B cell (primary cell): ENCODE results near the gene NELL1. TPM values are rescaled to one million over a fixed set of nuclear protein-coding genes. Genes with fewer than 3 reads are reported as not detected.

Experiments used
- ATAC-seq: fragments of 200-7000 bp; cut with Tn5 transposase; one replicate; pipeline ENCODE4 v1.10.0; 2021; ENCODE audit warnings: low read depth, mild to moderate bottlenecking, moderate number of reproducible peaks, moderate library complexity
- CTCF ChIA-PET: fragments of 350-600 bp; sonication (Branson Sonifier 250); formaldehyde crosslinking; loops from one replicate; lab custom pipeline; 2021; ENCODE audit warnings: antibody characterized with exemption, inconsistent platforms; lab: Charles Lee
- POLR2A ChIA-PET: fragments of 350-600 bp; sonication (Branson Sonifier 250); formaldehyde crosslinking; loops from one replicate; lab custom pipeline; 2021; ENCODE audit warnings: antibody characterized with exemption; lab: Charles Lee
- DNase-seq: peaks from one replicate; pipeline ENCODE4 v3.0.0; 2013
- H2AFZ ChIP-seq: 2 replicates; pipeline ENCODE4 v1.6.1; 2012; ENCODE audit warnings: mild to moderate bottlenecking, low read depth, low read length; ENCODE audit not compliant: insufficient read depth, poor library complexity, severe bottlenecking
- H3K27ac ChIP-seq, 2 donors: 1 replicate in 1 of 2; 2 replicates in 1 of 2; pipeline ENCODE4 v1.5.1; 2012 to 2013; ENCODE audit warnings: low read length in 2 of 2, mild to moderate bottlenecking in 2 of 2, moderate library complexity in 1 of 2
- H3K27me3 ChIP-seq, 4 experiments: fragments of 200-600 bp in 1 of 4; sonication (generic) in 1 of 4; replicated peaks in 1 of 4; 1 replicate in 2 of 4; 2 replicates in 2 of 4; pipeline versions ENCODE4 v1.6.1 to v1.7.0; 2013 to 2016; ENCODE audit warnings: low read length in 3 of 4, mild to moderate bottlenecking in 2 of 4, mixed read lengths in 1 of 4, moderate library complexity in 1 of 4; ENCODE audit not compliant: insufficient read depth in 4 of 4, control insufficient read depth in 3 of 4; ENCODE audit errors: control extremely low read depth in 1 of 4
- H3K36me3 ChIP-seq, 2 experiments: replicated peaks in 1 of 2; 1 replicate in 1 of 2; 2 replicates in 1 of 2; pipeline versions ENCODE4 v1.6.1 to v1.7.1; 2013; ENCODE audit warnings: low read length in 1 of 2; ENCODE audit not compliant: insufficient read depth in 2 of 2, control insufficient read depth in 1 of 2; ENCODE audit errors: control extremely low read depth in 1 of 2, extremely low read depth in 1 of 2
- H3K4me1 ChIP-seq, 2 donors: fragments of 200-600 bp in 1 of 2; sonication (generic) in 1 of 2; 1 replicate in 1 of 2; 2 replicates in 1 of 2; pipeline versions ENCODE4 v1.5.1 to v1.6.1; 2013 to 2017; ENCODE audit warnings: low read length in 2 of 2; ENCODE audit not compliant: control insufficient read depth in 2 of 2, insufficient read depth in 2 of 2
- H3K4me2 ChIP-seq: replicated peaks from 2 replicates; pipeline ENCODE3; 2012; ENCODE audit warnings: mild to moderate bottlenecking, low read depth, low read length; ENCODE audit not compliant: poor library complexity, severe bottlenecking
- H3K4me3 ChIP-seq, 5 experiments: fragments of 200-600 bp in 1 of 5; sonication (generic) in 1 of 5; 1 replicate in 3 of 5; 2 replicates in 2 of 5; pipeline versions ENCODE4 v1.5.1 to v1.7.0; 2011 to 2016; ENCODE audit warnings: low read length in 4 of 5, mild to moderate bottlenecking in 4 of 5, low read depth in 2 of 5, control low read depth in 1 of 5, moderate library complexity in 1 of 5; ENCODE audit not compliant: insufficient read depth in 1 of 5; ENCODE audit errors: control extremely low read depth in 1 of 5, extremely low read depth in 1 of 5
- H3K79me2 ChIP-seq: fragments of 200-600 bp; sonication (generic); one replicate; pipeline ENCODE4 v1.6.0; 2016; ENCODE audit warnings: low read length; ENCODE audit not compliant: control insufficient read depth, insufficient read depth
- H3K9ac ChIP-seq: fragments of 200-600 bp; sonication (generic); 2 replicates; pipeline ENCODE4 v1.6.1; 2017; ENCODE audit warnings: mild to moderate bottlenecking, low read length, moderate library complexity
- H3K9me3 ChIP-seq, 3 donors: one replicate each; pipeline versions ENCODE4 v1.6.1 to v1.7.1; 2013; ENCODE audit warnings: low read length in 2 of 3; ENCODE audit not compliant: control insufficient read depth in 2 of 3, insufficient read depth in 1 of 3; ENCODE audit errors: control extremely low read depth in 1 of 3
- H4K20me1 ChIP-seq: 2 replicates; pipeline ENCODE4 v1.6.0; 2012; ENCODE audit warnings: mild to moderate bottlenecking, low read length; ENCODE audit not compliant: insufficient read depth, control insufficient read depth, poor library complexity, severe bottlenecking
- H3K27ac Mint-ChIP-seq: one replicate; pipeline ENCODE4 v1.8.0; 2021; ENCODE audit warnings: mixed read lengths
- H3K27me3 Mint-ChIP-seq: one replicate; pipeline ENCODE4 v1.8.0; 2021; ENCODE audit warnings: mixed read lengths
- H3K4me1 Mint-ChIP-seq: one replicate; pipeline ENCODE4 v1.8.0; 2021; ENCODE audit warnings: mixed read lengths
- H3K4me3 Mint-ChIP-seq: one replicate; pipeline ENCODE4 v1.8.0; 2021; ENCODE audit warnings: mixed read lengths
- H3K9me3 Mint-ChIP-seq: one replicate; pipeline ENCODE4 v1.8.0; 2022; ENCODE audit warnings: mixed read lengths; ENCODE audit not compliant: insufficient read depth
- CTCF ChIP-seq: fragments of 200-600 bp; IDR thresholded peaks from one replicate; pipeline ENCODE4 v1.8.0; 2022; ENCODE audit warnings: antibody characterized with exemption, mild to moderate bottlenecking
- EZH2 ChIP-seq: IDR thresholded peaks from 2 replicates; pipeline ENCODE4 v1.6.1; 2012; ENCODE audit warnings: borderline replicate concordance, low read depth, mild to moderate bottlenecking, moderate library complexity, low read length; ENCODE audit not compliant: insufficient read depth, poor library complexity, severe bottlenecking
- WGBS: methylation state at CpG from one replicate; pipeline ENCODE4 v1.1.5; 2013; ENCODE audit warnings: missing lambda C conversion rate; ENCODE audit not compliant: insufficient coverage; 5-methylcytosine and 5-hydroxymethylcytosine counted together
- intact Hi-C: fragments of 100-400 bp; cut with micrococcal nuclease; formaldehyde crosslinking; loops from one replicate; pipeline ENCODE4 v1.10.0; 2022
- polyA plus RNA-seq: library from polyadenylated mRNA; depleted of rRNA; stranded (reverse); fragments of >200 nt; gene quantifications from 2 replicates; pipeline ENCODE4 v1.2.3, GENCODE V29; 2012
- total RNA-seq, 2 donors: library from RNA; stranded (reverse); fragments of 120-200 nt in 1 of 2; gene quantifications; 1 replicate in 1 of 2; 2 replicates in 1 of 2; pipeline versions ENCODE4 v1.2.3 to v1.2.4, GENCODE V29; 2013 to 2022

NELL1 gene
- total and polyA plus RNA-seq, 2 donors (not counting 1 experiment from before 2014, with no cell fraction given) = not detected

GRCh38 chr11:20771681-20772080 is 102.3 kb downstream of the NELL1 start:
- POLR2A ChIA-PET = no interaction called here
- no peaks in the 10 kb centered on the region for H4K20me1 ChIP-seq

DNA sequence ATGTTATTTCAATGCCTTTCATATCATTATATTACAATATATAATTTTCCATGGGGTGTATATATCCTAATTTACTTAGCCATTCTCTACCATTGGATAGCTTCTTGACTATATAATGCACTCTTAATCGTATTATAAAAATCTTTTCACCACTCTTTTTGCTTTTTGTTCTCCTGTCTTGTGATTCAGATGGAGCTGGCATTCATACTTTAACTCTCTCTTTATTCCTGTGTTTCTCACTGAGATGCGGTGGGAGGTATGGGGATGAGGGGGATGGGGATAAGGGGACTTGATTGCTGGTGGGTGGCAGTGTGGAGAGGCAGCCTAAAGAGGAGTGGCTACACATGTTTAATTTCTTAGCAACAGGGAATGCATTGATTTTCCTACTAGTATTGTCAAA is 105.9 kb downstream of the NELL1 start:
- H3K27me3 Mint-ChIP-seq = no peaks in the 10 kb centered on the region
- H3K36me3 ChIP-seq = no peaks in the 10 kb centered on the region
- H3K27ac ChIP-seq = no peak overlapping the region
- H3K4me3 ChIP-seq = no peak overlapping the region
- no peak overlapping the region for H3K4me3 Mint-ChIP-seq
- H3K9ac ChIP-seq = no peak overlapping the region
- H3K9me3 Mint-ChIP-seq = no peaks in the 10 kb centered on the region
- no peaks in the 10 kb centered on the region for H4K20me1 ChIP-seq
- intact Hi-C loops = no loop called here
- no peaks in the 10 kb centered on the region for H3K79me2 ChIP-seq
- ChIA-PET CTCF (no interaction called here), POLR2A (no interaction called here)
- no peak for ATAC-seq
- DNase-seq = no peak
- no CpG with 5 or more reads among the region's 2 CpGs for WGBS
- H3K27me3 ChIP-seq = no peaks in the 10 kb centered on the region
- no peak overlapping the region for H2AFZ ChIP-seq
- TF ChIP-seq CTCF = no peak
- no peak for TF ChIP-seq EZH2
- no peak overlapping the region for H3K4me2 ChIP-seq
- no peaks in the 10 kb centered on the region for H3K4me1 ChIP-seq
- no peaks in the 10 kb centered on the region for H3K4me1 Mint-ChIP-seq
- no peak overlapping the region for H3K27ac Mint-ChIP-seq
- peaks cover 0 to 3% (median 0%) of the 10 kb centered on the region in 3 donors for H3K9me3 ChIP-seq

More at GRCh38 chr11:20771681-20772080, 102.3 kb downstream of the NELL1 start:
- 90% methylated on average over 2 of the region's 3 CpGs for WGBS
- H3K4me3 Mint-ChIP-seq = no peak overlapping the region
- Histone ChIP-seq H3K27ac (no peak overlapping the region), H3K4me3 (no peak overlapping the region), H3K27me3 (no peaks in the 10 kb centered on the region), H3K9me3 (peaks cover 0 to 3% (median 0%) of the 10 kb centered on the region in 3 donors), H3K36me3 (no peaks in the 10 kb centered on the region), H3K4me2 (no peak overlapping the region), H3K9ac (no peak overlapping the region), H3K4me1 (no peaks in the 10 kb centered on the region), H2AFZ (no peak overlapping the region), H3K79me2 (no peaks in the 10 kb centered on the region)
- CTCF ChIA-PET = no interaction called here
- no peaks in the 10 kb centered on the region for H3K4me1 Mint-ChIP-seq
- H3K9me3 Mint-ChIP-seq = no peaks in the 10 kb centered on the region
- no peak overlapping the region for H3K27ac Mint-ChIP-seq
- no peak for TF ChIP-seq CTCF
- no peak for TF ChIP-seq EZH2
- DNase-seq = no peak
- no peaks in the 10 kb centered on the region for H3K27me3 Mint-ChIP-seq
- ATAC-seq = no peak
- intact Hi-C loops = no loop called here
